AG09309 (cell line): ENCODE measurements around the gene PITPNC1.
"Not testable (repeated sequence)": the region's sequence is repeated elsewhere in the genome, so short reads cannot be mapped to it uniquely, and the experiment has no call there.

Experiments used
- DNase-seq: peaks from one replicate; pipeline ENCODE4 v3.0.0-alpha.2; 2010; ENCODE audit warnings: low read depth
- H3K4me3 ChIP-seq: 2 replicates; pipeline ENCODE4 v1.5.1; 2011; ENCODE audit warnings: mild to moderate bottlenecking, low read depth, low read length, moderate library complexity; ENCODE audit not compliant: control insufficient read depth
- CTCF ChIP-seq: IDR thresholded peaks from 2 replicates; pipeline ENCODE4 v1.5.1; 2011; ENCODE audit warnings: mild to moderate bottlenecking, low read depth, low read length, inconsistent platforms; ENCODE audit not compliant: insufficient read depth, control insufficient read depth; ENCODE audit errors: missing control alignments

The PITPNC1 gene

GRCh38 chr17:67718325-67718941, 341.4 kb downstream of the PITPNC1 start:
- no peak for TF ChIP-seq CTCF
- DNase-seq, result no peak
- peak overlapping the region; percentile 66 for H3K4me3 ChIP-seq

- TF ChIP-seq CTCF, result no peak
- DNase-seq, result no peak
- no peak overlapping the region for H3K4me3 ChIP-seq
Observed at GRCh38 chr17:67725373-67725791, 348.3 kb downstream of the PITPNC1 start.

- H3K4me3 ChIP-seq, result no peak overlapping the region
- no peak for TF ChIP-seq CTCF
- no peak for DNase-seq
Observed at GRCh38 chr17:67725807-67726206, 348.7 kb downstream of the PITPNC1 start.

- DNase-seq, result not testable (repeated sequence)
Observed at GRCh38 chr17:67727152-67728039, 350.3 kb downstream of the PITPNC1 start.

GRCh38 chr17:67729903-67730302, 352.8 kb downstream of the PITPNC1 start:
- DNase-seq, result no peak
- TF ChIP-seq CTCF, result no peak
- no peak overlapping the region for H3K4me3 ChIP-seq

More at GRCh38 chr17:67727152-67728039, 350.3 kb downstream of the PITPNC1 start:
- not testable (repeated sequence) for H3K4me3 ChIP-seq

- no peak for DNase-seq
- no peak for TF ChIP-seq CTCF
Observed at GRCh38 chr17:67730731-67731130, 353.6 kb downstream of the PITPNC1 start.

GRCh38 chr17:67733449-67733848, 356.4 kb downstream of the PITPNC1 start:
- DNase-seq, result no peak
- H3K4me3 ChIP-seq, result no peak overlapping the region
- no peak for TF ChIP-seq CTCF

More at GRCh38 chr17:67730731-67731130, 353.6 kb downstream of the PITPNC1 start:
- no peak overlapping the region for H3K4me3 ChIP-seq
